Fibroblast of skin of right biceps (primary cell): ENCODE measurements around the gene TYR.
"Not testable (repeated sequence)": the region's sequence is repeated elsewhere in the genome, so short reads cannot be mapped to it uniquely, and the experiment has no call there.

ENCODE experiments used
- DNase-seq: peaks from one replicate; pipeline ENCODE4 v3.0.0-alpha.2; 2013

The TYR gene

DNA sequence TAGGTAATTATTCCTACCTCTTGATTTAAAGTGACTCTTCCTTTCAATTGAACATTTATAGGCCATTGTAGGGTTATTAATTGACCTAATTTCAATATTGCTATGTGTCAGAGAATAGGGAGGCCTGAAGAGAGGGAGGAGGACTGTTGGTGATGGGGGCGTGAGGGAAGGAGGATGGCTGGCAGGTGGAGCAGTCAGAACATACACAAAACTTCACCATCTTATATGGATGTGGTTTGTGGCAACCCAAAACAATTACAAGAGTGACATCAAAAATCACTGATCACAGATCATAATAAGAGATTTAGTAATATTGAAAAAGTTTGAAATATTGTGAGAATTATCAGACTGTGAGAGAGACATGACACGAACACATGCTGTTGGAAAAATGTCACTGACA is 95.5 kb downstream of the TYR start:
- not testable (repeated sequence) for DNase-seq

DNA sequence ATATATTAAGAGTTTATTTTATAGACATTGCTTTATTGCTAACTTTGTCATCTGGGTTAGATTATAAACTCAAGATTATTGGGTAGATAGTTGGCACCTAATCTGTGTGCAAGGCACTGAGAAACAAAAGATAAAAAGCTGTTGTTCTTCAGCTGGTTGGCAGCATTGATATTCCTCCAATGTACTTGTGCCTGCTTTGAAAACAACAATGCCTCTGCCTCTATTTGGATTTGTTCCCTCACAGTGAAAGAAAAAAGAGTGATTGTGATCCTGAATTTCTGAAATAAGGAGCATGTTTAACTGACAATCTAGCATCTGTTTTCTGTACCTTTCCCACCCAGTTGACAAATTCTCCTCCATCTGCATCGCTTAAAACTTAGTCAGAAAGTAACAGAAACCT is 98.3 kb downstream of the TYR start:
- no peak for DNase-seq

GRCh38 chr11:89279176-89279575 is 101.5 kb downstream of the TYR start:
- DNase-seq = no peak

GRCh38 chr11:89281032-89281677 is 103.5 kb downstream of the TYR start:
- DNase-seq = not testable (repeated sequence)

DNA sequence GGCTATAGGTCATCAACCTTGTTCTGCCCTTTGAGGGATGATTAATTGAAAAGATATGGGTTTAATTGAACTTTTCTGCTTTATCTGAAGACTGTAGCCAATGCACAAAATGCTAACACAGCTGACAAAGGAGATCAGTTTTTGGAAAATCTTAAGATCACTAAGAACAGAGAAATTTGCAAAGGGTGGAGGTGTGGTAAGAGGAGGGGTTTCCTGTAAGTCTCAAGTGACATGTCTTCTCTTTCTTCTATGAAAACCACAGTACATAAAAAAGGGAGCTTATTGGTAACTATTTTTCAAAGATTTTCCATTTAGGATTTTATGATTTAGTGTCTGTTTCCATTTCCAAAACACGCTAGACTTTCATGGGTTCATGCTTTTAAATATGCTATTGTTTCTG is 108.9 kb downstream of the TYR start:
- DNase-seq = not testable (repeated sequence)

DNA sequence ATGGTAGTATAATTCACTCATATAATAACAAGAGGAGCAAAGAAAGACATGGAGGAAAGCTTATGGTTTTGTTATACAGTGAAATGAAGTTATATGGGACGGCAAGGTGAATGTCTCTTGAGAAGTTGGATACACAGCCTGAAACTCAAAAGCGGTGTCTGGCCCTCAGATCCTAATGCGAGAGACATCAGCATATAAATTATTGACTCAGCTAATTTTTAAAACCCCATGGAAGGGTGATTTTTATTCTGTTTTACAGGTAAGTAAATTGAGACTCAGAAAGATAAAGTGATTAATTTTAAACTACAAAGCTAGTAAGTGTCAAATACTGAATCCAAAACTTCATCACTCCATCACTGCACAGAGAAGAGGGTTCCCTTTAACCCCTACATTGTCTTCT is 110.3 kb downstream of the TYR start:
- not testable (repeated sequence) for DNase-seq

- peak; percentile 7 for DNase-seq
These were observed 116.4 kb downstream of the TYR start for GRCh38 chr11:89293965-89294679.

DNA sequence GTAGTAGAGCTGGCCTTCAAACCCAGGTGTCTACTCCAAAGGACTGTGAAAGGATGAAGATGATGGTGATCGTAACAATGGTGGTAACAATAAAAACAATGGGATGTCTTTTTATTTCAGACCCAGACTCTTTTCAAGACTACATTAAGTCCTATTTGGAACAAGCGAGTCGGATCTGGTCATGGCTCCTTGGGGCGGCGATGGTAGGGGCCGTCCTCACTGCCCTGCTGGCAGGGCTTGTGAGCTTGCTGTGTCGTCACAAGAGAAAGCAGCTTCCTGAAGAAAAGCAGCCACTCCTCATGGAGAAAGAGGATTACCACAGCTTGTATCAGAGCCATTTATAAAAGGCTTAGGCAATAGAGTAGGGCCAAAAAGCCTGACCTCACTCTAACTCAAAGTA is 117.3 kb downstream of the TYR start:
- not testable (repeated sequence) for DNase-seq

- DNase-seq = not testable (repeated sequence)
These were observed 125.4 kb downstream of the TYR start for GRCh38 chr11:89303029-89303428.

- not testable (repeated sequence) for DNase-seq
These were observed 130.6 kb downstream of the TYR start for GRCh38 chr11:89308272-89308671.

- not testable (repeated sequence) for DNase-seq
These were observed 131.8 kb downstream of the TYR start for GRCh38 chr11:89309321-89309985.

DNA sequence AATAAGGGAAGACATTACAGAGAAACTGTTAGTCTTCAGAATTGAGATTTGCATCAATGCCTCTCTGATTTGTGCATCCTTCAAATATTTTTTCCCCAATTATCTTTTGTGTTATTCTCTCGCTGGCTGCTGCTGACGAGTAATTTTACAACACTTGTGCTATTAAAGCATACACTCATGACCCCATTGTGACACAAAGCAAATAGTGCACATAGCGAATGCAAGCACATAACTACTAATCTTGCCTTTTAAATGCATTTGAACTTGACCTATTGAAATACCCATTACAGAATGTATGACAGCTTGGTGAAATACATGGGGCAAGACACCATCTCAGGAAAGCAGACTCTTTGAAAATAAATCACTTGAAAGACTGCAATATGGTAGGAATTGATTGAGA is 132.9 kb downstream of the TYR start:
- DNase-seq = not testable (repeated sequence)

DNA sequence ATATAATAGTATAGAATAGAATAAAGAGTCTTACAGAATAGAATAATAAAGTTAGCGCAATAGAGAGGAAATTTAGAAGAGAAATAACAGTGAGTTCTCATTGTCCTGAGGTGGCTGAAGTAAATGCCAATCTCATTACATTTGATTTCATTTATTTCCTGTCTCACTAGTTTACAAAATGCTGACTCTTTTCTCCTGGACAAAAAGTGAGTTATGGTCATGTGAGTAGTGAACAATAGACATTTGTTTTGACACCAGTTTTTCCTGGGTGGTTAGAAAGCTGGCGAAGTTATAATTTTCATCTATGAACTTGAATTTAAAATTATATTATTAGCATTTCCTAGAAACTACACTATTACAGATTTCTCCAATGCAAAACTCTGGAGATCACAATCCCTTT is 143.7 kb downstream of the TYR start:
- DNase-seq = no peak

DNA sequence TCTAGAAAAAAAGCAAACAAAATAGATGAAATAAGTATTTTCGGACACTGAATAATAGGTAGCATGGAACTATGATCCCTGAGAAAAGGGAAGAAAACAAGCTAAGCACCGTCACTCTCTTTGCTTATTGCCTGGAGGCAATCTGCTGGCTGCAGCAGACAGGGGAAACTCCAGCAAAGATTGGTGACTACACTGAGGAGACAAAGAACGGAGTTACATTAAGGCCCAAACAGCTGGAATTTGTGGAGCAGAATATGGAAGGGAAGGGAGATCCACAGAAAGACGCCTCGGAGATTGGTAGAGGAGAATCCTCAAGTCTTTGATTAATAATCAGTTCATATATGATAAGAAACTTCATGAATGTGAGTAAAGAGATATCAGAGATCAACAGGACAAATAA is 150.2 kb downstream of the TYR start:
- DNase-seq = no peak

GRCh38 chr11:89331940-89332339 is 154.3 kb downstream of the TYR start:
- not testable (repeated sequence) for DNase-seq

- peak; percentile 25 for DNase-seq
These were observed 156.0 kb downstream of the TYR start for GRCh38 chr11:89333704-89334103.

DNA sequence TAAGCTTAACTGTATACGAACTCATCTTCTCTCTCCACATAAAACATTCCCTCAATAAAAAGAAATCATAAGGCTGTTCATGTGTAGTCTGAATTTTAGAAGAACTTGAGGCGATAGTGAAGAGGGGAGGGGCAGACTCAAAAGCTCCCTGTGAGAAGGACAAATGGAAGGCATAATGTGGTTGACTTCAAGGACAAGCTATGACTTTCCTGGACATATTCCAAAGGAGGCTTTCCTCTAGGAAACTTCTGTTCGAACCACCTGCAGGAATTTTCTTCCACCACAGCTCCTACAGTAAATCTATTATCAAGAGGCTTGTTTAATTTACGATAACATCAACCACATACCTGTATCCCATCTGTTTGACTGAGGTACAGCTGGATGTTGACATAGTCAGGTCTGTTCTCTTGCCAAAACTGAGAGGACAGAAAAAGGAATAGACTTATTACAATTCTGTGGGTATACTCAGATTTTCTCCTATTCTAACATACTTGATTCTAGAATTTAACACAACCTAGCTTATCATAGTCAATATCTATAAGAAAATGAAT is 159.5 kb downstream of the TYR start:
- not testable (repeated sequence) for DNase-seq

GRCh38 chr11:89338073-89338472 is 160.4 kb downstream of the TYR start:
- not testable (repeated sequence) for DNase-seq

GRCh38 chr11:89340450-89340849 is 162.8 kb downstream of the TYR start:
- peak; percentile 55 for DNase-seq

GRCh38 chr11:89342880-89343572 is 165.4 kb downstream of the TYR start:
- not testable (repeated sequence) for DNase-seq
